ENCODE measurements around the gene TES. TPM values are rescaled to one million over a fixed set of nuclear protein-coding genes. Genes with fewer than 3 reads are reported as not detected.

TES gene
- total RNA-seq, 2 donors from 2014 or later = 46.6 to 96.6 TPM

DNA sequence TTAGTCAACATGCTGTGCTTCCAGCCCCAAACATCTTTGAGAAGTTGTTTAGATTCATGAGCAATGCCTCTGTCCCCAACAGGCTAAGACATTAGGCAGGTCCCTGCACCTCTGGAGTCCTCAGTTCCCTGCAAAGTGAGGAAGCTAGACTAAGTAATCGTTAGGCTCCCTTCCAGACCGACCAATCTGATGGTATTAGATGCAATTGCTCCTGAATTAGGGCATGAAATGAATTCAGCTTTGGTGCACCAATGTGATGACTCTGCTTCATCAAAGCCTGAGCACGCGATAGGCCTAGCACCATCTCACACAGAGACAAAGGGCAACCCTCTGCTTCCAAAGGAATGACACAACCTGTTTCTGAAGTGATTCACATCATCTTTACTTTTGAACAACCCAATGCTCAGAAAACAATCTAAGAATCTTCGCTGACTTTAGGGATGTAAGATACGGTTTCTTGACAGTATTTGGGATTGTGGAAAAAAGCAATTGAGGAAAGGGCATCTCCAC, 723 bp upstream of the TES start:
- WGBS = 97% methylated on average over 6 of the region's 6 CpGs
- H3K27ac ChIP-seq = no peak overlapping the region
- DNase-seq (ENCODE audit: low spot score) = no peak
- no peaks in the 10 kb centered on the region for H3K27me3 ChIP-seq (replicated peaks; ENCODE audit: insufficient read depth)
- H3K9me3 ChIP-seq = no peaks in the 10 kb centered on the region
- no peaks in the 10 kb centered on the region for H3K4me1 ChIP-seq (replicated peaks)
- intact Hi-C loops (cut with DNase I) = no loop called here
- TF ChIP-seq, protein P1, sequence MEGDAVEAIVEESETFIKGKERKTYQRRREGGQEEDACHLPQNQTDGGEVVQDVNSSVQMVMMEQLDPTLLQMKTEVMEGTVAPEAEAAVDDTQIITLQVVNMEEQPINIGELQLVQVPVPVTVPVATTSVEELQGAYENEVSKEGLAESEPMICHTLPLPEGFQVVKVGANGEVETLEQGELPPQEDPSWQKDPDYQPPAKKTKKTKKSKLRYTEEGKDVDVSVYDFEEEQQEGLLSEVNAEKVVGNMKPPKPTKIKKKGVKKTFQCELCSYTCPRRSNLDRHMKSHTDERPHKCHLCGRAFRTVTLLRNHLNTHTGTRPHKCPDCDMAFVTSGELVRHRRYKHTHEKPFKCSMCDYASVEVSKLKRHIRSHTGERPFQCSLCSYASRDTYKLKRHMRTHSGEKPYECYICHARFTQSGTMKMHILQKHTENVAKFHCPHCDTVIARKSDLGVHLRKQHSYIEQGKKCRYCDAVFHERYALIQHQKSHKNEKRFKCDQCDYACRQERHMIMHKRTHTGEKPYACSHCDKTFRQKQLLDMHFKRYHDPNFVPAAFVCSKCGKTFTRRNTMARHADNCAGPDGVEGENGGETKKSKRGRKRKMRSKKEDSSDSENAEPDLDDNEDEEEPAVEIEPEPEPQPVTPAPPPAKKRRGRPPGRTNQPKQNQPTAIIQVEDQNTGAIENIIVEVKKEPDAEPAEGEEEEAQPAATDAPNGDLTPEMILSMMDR (IDR thresholded peaks at IDR 0.05) = no peak
- TF ChIP-seq POLR2AphosphoS5 (IDR thresholded peaks at IDR 0.05) (no peak), POLR2A (IDR thresholded peaks at IDR 0.05) (no peak)
- H3K36me3 ChIP-seq = no peaks in the 10 kb centered on the region
- no peak overlapping the region for H3K4me3 ChIP-seq

DNA sequence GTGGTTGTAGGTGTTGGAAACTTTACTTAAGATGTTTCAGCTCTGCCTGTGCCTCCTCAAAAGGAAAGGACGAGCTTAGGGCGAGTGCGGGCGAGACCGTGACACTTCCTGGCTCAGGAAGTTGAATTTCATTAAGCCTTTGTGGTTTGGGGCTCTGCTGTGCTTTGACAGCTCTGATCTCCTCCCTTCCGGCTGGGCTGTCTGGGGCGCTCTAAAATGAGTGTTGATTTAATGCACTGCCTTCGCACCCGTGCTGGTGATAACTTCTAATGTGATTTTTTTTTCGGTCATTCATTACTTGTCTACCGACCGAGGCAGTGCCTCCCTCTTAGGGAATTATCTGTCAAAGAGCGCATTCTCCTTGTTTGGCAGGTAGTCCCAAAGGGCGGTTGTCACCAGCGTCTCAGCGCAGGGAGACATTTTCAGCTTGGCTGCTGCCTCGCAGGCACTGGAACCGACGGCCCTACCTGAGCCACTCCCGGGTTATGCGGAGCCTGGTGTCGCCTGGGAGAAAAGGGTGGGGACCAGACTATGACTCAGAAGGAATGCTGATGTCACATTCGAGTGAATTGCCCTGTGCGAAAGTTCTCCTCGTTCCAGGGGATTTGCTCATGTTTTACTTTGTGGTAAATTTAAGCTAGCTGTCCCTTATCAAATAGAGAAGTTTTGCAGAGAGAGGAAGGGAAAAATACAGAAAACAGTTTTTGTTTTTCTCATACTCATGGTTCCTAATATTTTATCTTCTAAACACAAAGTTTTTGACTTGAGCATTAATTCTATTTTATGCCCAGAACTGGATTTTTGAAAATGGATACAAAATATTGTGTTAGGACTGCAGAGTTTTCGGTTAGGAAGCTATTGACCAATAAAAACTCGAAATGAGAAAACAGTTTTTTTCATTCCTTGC, 920 bp downstream of the TES start:
- peak overlapping the region; percentile 66 to 75 for H3K4me3 ChIP-seq
- no peaks in the 10 kb centered on the region for H3K9me3 ChIP-seq
- H3K27ac ChIP-seq = peak overlapping the region; percentile 88 to 91
- peak; percentile 86 for DNase-seq (ENCODE audit: low spot score)
- TF ChIP-seq, protein P1 (IDR thresholded peaks at IDR 0.05) = no peak
- peak; percentile 89 for TF ChIP-seq POLR2AphosphoS5 (IDR thresholded peaks at IDR 0.05)
- peak; percentile 96 for TF ChIP-seq POLR2A (IDR thresholded peaks at IDR 0.05)
- H3K4me1 ChIP-seq (replicated peaks) = no peaks in the 10 kb centered on the region
- H3K27me3 ChIP-seq (replicated peaks; ENCODE audit: insufficient read depth) = no peaks in the 10 kb centered on the region
- intact Hi-C loops (cut with DNase I) = no loop called here
- H3K36me3 ChIP-seq = no peaks in the 10 kb centered on the region
- 2% methylated on average over 27 of the region's 27 CpGs for WGBS

DNA sequence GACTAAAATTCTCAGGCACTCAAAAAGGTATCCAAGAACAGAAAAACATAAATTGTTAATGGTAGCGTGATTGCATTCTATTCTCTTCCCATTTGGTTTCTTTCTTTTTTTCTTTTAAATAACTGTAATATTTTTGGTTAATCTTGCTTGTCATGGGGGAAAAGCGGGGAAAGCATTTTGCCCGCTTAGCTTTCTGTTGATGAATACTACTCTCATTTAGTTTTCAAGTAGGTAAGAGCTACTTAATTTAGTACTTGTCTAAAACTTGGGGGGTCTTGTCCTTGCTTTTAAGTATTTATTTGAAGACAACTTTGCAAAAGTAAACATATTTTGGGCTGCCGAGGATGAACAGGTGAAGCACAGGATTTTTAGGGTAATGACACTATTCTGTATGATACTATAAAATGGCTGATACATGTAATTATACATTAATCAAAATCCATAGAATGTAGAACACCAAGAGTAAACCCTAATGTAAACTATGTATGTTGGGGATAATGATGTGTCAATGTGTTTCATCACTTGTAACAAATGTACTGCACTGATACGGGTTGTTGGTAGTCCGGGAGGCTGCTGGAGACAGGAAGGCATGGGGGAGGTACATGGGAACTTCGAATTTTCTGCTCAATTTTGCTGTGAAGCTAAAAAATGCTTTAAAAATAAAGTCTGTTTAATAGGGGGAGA, 1.7 kb downstream of the TES start:
- H3K4me1 ChIP-seq (replicated peaks) = no peaks in the 10 kb centered on the region
- no peaks in the 10 kb centered on the region for H3K36me3 ChIP-seq
- intact Hi-C loops (cut with DNase I) = no loop called here
- H3K4me3 ChIP-seq = peak overlapping the region in 1 of 2 donors; percentile 75
- peak overlapping the region; percentile 88 to 91 for H3K27ac ChIP-seq
- no peaks in the 10 kb centered on the region for H3K27me3 ChIP-seq (replicated peaks; ENCODE audit: insufficient read depth)
- no peak for DNase-seq (ENCODE audit: low spot score)
- 49% methylated on average over 7 of the region's 7 CpGs for WGBS
- H3K9me3 ChIP-seq = no peaks in the 10 kb centered on the region
- TF ChIP-seq POLR2AphosphoS5 (IDR thresholded peaks at IDR 0.05) (no peak), POLR2A (IDR thresholded peaks at IDR 0.05) (no peak)
- TF ChIP-seq, protein P1 (IDR thresholded peaks at IDR 0.05) = no peak

DNA sequence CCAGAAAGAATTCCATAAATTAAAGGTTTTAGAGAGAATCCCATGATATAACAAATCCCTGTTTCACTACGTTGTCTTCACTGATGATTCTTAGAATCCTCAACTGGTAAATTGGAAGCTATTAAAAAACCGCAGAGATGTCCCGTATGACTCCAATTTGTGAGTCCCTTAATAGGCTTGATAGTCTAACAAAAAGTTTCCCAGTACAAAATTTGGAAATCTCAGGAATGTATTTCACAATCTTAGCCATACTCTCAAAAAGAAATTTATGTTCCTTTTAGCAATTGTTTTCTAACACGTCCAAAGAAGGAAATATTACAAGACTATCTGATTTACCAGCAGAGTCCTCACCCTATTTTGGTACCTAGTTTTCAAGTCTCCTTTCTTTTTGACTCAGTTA, 2.5 kb downstream of the TES start:
- H3K27ac ChIP-seq = peak overlapping the region; percentile 6 to 91
- H3K27me3 ChIP-seq (replicated peaks; ENCODE audit: insufficient read depth) = no peaks in the 10 kb centered on the region
- no peaks in the 10 kb centered on the region for H3K36me3 ChIP-seq
- 57% methylated on average over 4 of the region's 4 CpGs for WGBS
- no peak for DNase-seq (ENCODE audit: low spot score)
- TF ChIP-seq, protein P1 (IDR thresholded peaks at IDR 0.05) = no peak
- TF ChIP-seq POLR2AphosphoS5 (IDR thresholded peaks at IDR 0.05) (no peak), POLR2A (IDR thresholded peaks at IDR 0.05) (no peak)
- intact Hi-C loops (cut with DNase I) = no loop called here
- H3K4me3 ChIP-seq = no peak overlapping the region
- H3K9me3 ChIP-seq = no peaks in the 10 kb centered on the region
- H3K4me1 ChIP-seq (replicated peaks) = no peaks in the 10 kb centered on the region
